KBM-7 (cell line): ENCODE results near the gene MBTPS1.

Experiments
- DNase-seq: peaks from one replicate; pipeline ENCODE4 v3.0.0-alpha.2; 2015
- in situ Hi-C: fragments of 300-500 bp; cut with MboI; formaldehyde crosslinking; loops from 2 replicates; pipeline ENCODE4 v1.14.3; 2020; ENCODE audit warnings: low sequenced_read_pairs, low pct_unique_long_range_greater_than_20kb, mixed read lengths

Gene MBTPS1

GRCh38 chr16:84059946-84060901 is 56.5 kb downstream of the MBTPS1 start:
- in situ Hi-C loops: loop anchor here (10.0 kb wide), 1 partner anchor 85 kb away; no protein-coding TSS in a partner anchor
- DNase-seq: no peak

DNA sequence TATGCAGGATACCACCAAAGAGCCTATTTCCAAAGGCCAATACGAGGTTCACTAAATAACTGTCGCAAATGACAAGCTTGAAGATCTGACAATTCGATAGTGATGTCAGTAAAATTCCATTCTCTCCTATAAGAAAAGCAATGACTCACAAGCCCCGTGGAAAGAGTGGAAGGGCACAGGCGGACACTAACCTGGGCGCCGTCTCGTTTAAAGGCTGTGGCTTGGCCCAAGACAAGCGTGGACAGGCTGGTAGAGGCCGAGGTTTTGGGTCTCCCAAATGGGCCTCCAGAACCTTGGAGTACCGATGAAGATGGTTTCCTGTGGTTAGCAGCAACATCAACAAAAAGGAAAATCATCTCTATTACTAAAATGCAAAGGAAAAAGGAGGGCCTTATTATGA is 57.6 kb downstream of the MBTPS1 start:
- in situ Hi-C loops: no loop called here
- no peak for DNase-seq

DNA sequence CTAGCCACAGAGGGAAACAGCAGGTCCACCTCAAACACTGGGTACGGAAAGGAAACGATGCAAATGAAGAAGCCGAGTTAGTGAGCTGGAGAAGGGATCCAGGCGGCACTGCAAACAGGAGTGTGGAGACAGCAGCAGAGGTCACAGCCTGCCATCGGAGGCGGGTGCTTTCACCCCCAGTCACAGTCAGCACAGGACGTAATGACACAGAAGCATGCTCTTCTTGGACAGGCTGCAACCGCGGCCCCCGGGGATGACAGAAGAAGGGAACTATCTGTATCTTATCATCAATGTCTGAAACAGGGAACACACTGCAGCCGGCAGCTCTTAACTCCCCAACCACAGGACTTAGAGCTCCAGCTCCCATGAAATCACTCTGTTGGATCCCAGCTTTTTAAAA is 58.1 kb downstream of the MBTPS1 start:
- DNase-seq: no peak
- in situ Hi-C loops: no loop called here

- in situ Hi-C loops: no loop called here
These were observed 58.5 kb downstream of the MBTPS1 start for GRCh38 chr16:84058211-84058610.

DNA sequence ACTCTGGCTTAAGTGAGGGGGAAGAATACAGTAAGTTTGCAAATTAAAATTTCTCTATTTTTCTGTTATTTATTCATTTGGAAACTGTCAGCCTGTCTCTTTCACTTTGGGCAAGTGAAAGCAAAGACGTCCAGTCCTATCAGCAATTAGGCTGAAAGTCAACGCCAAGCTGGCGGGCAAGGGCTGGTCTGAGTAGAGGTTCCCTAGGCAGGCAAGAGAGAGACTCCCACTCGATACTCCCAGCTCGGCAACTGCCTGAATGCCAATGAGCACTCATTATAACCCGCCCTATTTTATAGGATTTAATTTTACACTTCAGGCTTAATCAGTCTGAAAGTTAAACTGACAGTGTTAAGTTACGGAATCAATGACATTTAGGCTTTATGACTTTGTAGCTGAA is 59.8 kb downstream of the MBTPS1 start:
- in situ Hi-C loops: no loop called here
- no peak for DNase-seq

More at GRCh38 chr16:84058211-84058610, 58.5 kb downstream of the MBTPS1 start:
- DNase-seq: no peak

DNA sequence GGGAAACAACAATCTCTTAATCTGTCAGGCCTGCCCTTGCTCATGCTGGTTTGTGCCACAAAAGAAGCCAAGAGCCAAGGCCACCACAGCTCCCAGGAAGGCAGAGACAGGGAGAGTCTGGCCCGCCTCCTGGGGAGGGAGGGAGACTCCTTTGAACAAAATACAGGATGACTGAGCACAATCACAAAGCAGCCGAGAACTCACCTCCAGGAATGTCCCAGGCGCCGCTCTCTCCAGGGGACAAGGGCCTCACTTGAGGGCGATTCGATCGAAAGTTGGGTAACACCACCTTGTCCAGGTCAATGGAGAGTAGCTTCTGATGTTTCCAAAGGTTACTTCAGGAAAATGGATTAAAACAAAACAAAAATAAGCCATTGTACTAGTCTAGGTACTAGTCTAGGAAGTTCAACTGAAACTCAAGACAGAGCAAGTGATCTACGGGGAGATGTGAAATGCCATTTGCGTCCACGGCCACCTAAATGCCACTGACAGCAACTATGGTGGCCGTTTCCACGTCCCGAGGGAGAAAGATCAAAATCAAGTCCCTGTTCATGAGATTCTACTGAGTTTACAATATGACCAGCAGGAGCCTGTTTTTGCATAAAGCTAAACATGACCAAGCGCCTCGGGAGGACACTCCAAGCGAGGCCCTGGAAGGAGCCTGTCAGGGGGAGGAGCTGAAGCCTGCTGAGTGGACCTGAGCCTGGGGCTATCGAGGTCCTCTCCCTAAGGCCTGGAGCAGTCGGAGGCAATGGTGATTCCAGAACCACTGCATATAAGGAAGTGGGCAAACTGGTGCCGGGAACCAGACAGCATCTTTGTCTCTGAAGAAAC is 60.7 kb downstream of the MBTPS1 start:
- in situ Hi-C loops: no loop called here
- no peak for DNase-seq

GRCh38 chr16:84055366-84055765 is 61.4 kb downstream of the MBTPS1 start:
- in situ Hi-C loops: no loop called here
- DNase-seq: no peak

GRCh38 chr16:84054916-84055315 is 61.8 kb downstream of the MBTPS1 start:
- in situ Hi-C loops: no loop called here
- DNase-seq: no peak

- no peak for DNase-seq
- in situ Hi-C loops: no loop called here
These were observed 62.5 kb downstream of the MBTPS1 start for GRCh38 chr16:84054271-84054670.

DNA sequence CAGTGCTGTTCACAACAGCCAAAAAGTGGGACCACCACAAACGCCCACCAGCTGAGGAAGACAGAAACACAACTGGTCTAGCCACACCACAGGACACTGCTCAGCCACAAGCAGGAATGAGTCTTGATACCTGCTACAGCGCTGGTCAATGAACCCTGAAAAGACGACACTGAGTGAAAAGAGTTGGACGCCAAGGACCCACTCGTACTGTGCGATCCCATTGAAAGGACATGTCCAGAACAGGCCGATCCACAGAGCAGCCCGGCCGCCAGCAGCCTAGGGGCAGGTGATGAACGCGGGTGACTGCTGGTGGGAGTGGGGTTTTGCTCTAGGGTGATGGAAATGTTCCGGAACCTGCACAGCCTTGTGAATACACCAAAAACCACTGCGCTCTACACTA is 63.5 kb downstream of the MBTPS1 start:
- DNase-seq: no peak
- in situ Hi-C loops: no loop called here

- DNase-seq: no peak
- in situ Hi-C loops: no loop called here
These were observed 64.6 kb downstream of the MBTPS1 start for GRCh38 chr16:84052071-84052622.

DNA sequence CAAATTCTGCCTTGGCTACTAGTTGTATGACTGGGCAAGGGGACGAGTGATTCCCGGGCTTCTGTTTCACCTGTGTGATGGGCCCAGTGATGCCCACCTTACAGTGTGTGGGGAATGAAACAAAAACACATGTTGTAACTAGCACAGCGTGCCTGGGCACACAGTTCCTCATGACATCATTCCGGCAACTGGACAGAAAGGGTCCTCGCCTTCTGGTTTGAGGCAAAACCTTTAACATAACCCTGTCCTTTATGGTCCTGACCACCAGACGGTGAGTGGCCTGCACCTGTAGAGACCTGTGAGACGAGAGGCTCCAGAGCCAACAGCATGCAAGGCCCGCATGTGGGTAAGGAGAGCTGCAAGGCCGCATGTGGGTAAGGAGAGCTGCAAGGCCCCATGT is 66.4 kb downstream of the MBTPS1 start:
- in situ Hi-C loops: no loop called here
- DNase-seq: no peak

GRCh38 chr16:84049403-84050060 is 67.2 kb downstream of the MBTPS1 start:
- DNase-seq: no peak
- in situ Hi-C loops: no loop called here

- in situ Hi-C loops: no loop called here
These were observed 67.9 kb downstream of the MBTPS1 start for GRCh38 chr16:84048871-84049270.

DNA sequence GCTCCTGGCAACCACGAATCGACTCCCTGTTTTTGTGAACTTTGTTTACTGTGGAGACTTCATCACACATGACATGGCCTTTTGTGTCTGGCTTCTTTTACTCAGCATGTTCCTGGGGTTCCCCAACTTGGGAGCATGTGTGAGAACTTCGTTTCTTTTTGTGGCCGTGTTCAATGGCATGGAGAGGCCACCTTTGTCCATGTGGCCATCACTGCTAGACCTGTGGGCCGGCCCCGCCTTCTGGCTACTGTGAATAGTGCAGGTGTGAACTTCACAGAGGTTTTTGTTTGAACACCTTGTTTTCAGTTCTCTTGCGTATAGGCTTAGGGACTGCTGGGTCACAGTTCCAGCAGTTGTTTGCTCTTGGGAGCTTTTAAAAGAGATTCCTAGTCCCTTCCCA is 68.5 kb downstream of the MBTPS1 start:
- in situ Hi-C loops: no loop called here
- DNase-seq: no peak

More at GRCh38 chr16:84048871-84049270, 67.9 kb downstream of the MBTPS1 start:
- no peak for DNase-seq

- in situ Hi-C loops: no loop called here
- no peak for DNase-seq
These were observed 69.1 kb downstream of the MBTPS1 start for GRCh38 chr16:84047626-84048025.

DNA sequence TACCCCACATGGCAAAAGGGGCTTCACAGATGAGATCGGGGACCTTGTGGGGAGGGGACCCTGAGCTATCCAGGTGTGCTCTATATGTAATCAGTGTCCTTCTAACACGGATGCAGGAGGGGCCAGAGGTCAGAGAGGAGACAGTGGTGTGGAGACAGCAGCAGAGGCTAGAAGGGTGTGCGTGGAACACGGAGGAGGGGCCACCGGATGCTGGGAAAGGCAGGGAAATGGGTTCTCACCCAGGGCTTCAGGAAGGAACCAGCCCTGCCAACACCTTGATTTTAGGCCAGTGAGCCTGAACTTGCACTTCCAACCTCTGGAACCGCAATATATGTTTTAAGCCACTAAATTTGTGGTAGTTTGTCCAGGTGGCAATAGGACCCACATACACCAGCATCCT is 69.5 kb downstream of the MBTPS1 start:
- no peak for DNase-seq
- in situ Hi-C loops: no loop called here

GRCh38 chr16:84045818-84046470 is 70.8 kb downstream of the MBTPS1 start:
- DNase-seq: no peak
- in situ Hi-C loops: no loop called here
